GM20000 (cell line): Measurements from ENCODE around the gene EZH1.

Experiments used
- DNase-seq: peaks from one replicate; pipeline ENCODE4 v3.0.0; 2012; ENCODE audit warnings: low spot score
- CTCF ChIP-seq: IDR thresholded peaks from 2 replicates; pipeline ENCODE4 v1.5.1; 2012; ENCODE audit warnings: mild to moderate bottlenecking, control low read depth; ENCODE audit errors: extremely low read depth, missing control alignments

EZH1 gene

GRCh38 chr17:42655528-42655927 lies 89.3 kb downstream of the EZH1 start:
- TF ChIP-seq CTCF: no peak
- DNase-seq: no peak

GRCh38 chr17:42653179-42654124 lies 91.4 kb downstream of the EZH1 start:
- no peak for DNase-seq

GRCh38 chr17:42651392-42651791 lies 93.4 kb downstream of the EZH1 start:
- no peak for TF ChIP-seq CTCF
- no peak for DNase-seq

More at GRCh38 chr17:42653179-42654124, 91.4 kb downstream of the EZH1 start:
- no peak for TF ChIP-seq CTCF
